ENCODE measurements around the gene SPTAN1. TPM values are rescaled to one million over a fixed set of nuclear protein-coding genes. Genes with fewer than 3 reads are reported as not detected.
"Not testable (repeated sequence)": the region's sequence is repeated elsewhere in the genome, so short reads cannot be mapped to it uniquely, and the experiment has no call there.

SPTAN1 gene
- polyA plus RNA-seq, 1 donor from 2014 or later = 287 TPM

DNA sequence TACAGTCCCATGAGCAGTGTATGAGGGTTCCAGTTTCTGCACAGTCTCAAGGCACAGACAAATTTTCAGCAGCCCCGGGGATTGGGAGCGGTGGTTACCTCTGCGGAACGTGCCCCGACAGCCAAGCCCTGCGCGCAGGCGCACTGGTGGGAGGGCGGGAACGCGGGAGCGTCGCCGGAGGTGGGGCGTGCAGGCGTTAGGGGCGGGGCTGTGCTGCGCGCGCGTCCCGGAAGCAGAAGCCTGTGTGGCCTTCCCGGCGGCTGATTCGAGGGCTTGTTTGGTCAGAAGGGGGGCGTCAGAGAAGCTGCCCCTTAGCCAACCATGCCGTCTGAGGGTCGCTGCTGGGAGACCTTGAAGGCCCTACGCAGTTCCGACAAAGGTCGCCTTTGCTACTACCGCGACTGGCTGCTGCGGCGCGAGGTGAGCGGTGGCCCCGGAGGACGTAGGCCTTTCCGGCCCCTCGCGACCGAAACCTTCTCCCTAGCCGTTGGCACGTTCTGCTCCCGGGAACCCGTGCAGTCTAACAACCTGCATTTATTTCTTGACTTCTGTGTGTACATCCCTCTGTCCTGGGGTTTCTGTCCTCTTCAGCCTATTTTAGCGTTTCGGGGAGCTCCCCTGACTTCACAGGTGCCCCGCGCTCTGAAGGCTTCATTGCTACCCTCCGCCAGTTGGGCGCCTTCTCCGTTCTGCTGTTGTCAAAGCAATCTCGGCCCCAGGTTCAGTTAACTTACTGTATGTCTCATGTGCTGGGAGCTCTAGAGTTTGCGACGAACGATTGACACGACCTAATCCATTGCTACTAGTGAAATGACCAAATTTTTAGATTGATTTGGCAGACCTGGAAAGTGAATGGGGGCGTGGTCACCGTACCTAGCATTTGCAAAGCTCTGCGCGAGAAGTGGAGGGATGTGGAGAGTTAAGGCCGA is 47.6 kb upstream of the SPTAN1 start, which contains the start of gene GLE1:
Gene GLE1 (plus strand): TSS at position 235 of the 929 bp plus-strand sequence. CDS start 87 bp downstream, at position 322.
- Histone ChIP-seq H3K36me3 (ENCODE audit: insufficient read depth, low read length) (no peaks in the 10 kb centered on the region), H3F3A (ENCODE audit: insufficient read depth, low read length, poor library complexity, severe bottlenecking) (no peaks in the 10 kb centered on the region), H3K27ac (ENCODE audit: low read length) (peak within 1 kb of the TSS; percentile 72), H3K27me3 (ENCODE audit: insufficient read depth, low read depth, low read length) (no peaks in the 10 kb centered on the region), H3K4me3 (ENCODE audit: low read length) (peak within 1 kb of the TSS; percentile 99), H3K79me2 (replicated peaks; ENCODE audit: insufficient read depth, low read length) (peaks cover 8% of the 10 kb centered on the region), H3K9ac (ENCODE audit: low read length) (peak within 1 kb of the TSS; percentile 83), H3K9me3 (ENCODE audit: low read length) (no peaks in the 10 kb centered on the region), H3K9me2 (ENCODE audit: insufficient read depth, low read length) (no peaks in the 10 kb centered on the region), H3K4me2 (ENCODE audit: low read length) (peak within 1 kb of the TSS; percentile 69), H4K20me1 (ENCODE audit: insufficient read depth) (no peaks in the 10 kb centered on the region), H2AFZ (ENCODE audit: low read depth, low read length) (peak within 1 kb of the TSS; percentile 81)
- TF ChIP-seq RAD21 (conservative IDR thresholded peaks at IDR 0.05) (no peak), MXI1 (conservative IDR thresholded peaks at IDR 0.05; ENCODE audit: poor library complexity, severe bottlenecking) (peak; percentile 95), POLR2AphosphoS5 (IDR thresholded peaks at IDR 0.05) (peak; percentile 85), CTCF (IDR thresholded peaks at IDR 0.05; ENCODE audit: poor library complexity, severe bottlenecking) (no peak), REST (IDR thresholded peaks at IDR 0.05; ENCODE audit: borderline replicate concordance) (peak; percentile 57), TAF1 (IDR thresholded peaks at IDR 0.05; ENCODE audit: low read depth) (no peak), SMC3 (conservative IDR thresholded peaks at IDR 0.05; ENCODE audit: poor library complexity) (peak; percentile 44)

GRCh38 chr9:128505414-128505765 is 47.0 kb upstream of the SPTAN1 start:
- Histone ChIP-seq H3K9me3 (ENCODE audit: low read length) (no peaks in the 10 kb centered on the region), H3K27ac (ENCODE audit: low read length) (peak overlapping the region; percentile 72)

DNA sequence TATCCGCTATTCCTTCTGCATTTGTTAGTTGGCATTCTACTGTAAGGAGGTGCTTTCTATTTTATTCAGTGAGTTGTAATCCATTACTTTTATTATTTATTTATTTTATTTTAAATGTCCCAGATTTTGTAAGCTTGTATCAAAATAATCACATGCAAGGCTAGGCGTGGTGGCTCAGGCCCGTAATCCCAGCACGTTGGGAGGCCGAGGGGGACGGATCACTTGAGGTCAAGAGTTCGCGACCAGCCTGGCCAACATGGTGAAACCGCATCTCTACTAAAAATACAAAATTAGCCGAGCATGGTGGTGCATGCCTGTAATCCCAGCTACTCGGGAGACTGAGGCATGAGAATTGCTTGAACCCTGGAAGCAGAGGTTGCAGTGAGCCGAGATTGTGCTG is 46.5 kb upstream of the SPTAN1 start:
- Histone ChIP-seq H3K4me3 (ENCODE audit: low read length) (peak overlapping the region; percentile 99), H3K9ac (ENCODE audit: low read length) (peak overlapping the region; percentile 83), H3K4me2 (ENCODE audit: low read length) (peak overlapping the region; percentile 45)
- not testable (repeated sequence) for H2AFZ ChIP-seq (ENCODE audit: low read depth, low read length); H3F3A ChIP-seq (ENCODE audit: insufficient read depth, low read length, poor library complexity, severe bottlenecking); H3K9me2 ChIP-seq (ENCODE audit: insufficient read depth, low read length); H3K27me3 ChIP-seq (ENCODE audit: insufficient read depth, low read depth, low read length); H3K27ac ChIP-seq (ENCODE audit: low read length); H3K36me3 ChIP-seq (ENCODE audit: insufficient read depth, low read length); H4K20me1 ChIP-seq (ENCODE audit: insufficient read depth); H3K9me3 ChIP-seq (ENCODE audit: low read length); H3K79me2 ChIP-seq (replicated peaks; ENCODE audit: insufficient read depth, low read length)

More at GRCh38 chr9:128505414-128505765, 47.0 kb upstream of the SPTAN1 start:
- peaks cover 8% of the 10 kb centered on the region for H3K79me2 ChIP-seq (replicated peaks; ENCODE audit: insufficient read depth, low read length)
- no peaks in the 10 kb centered on the region for H3K27me3 ChIP-seq (ENCODE audit: insufficient read depth, low read depth, low read length)
- peak overlapping the region; percentile 81 for H2AFZ ChIP-seq (ENCODE audit: low read depth, low read length)
- no peaks in the 10 kb centered on the region for H3K9me2 ChIP-seq (ENCODE audit: insufficient read depth, low read length)
- no peaks in the 10 kb centered on the region for H3F3A ChIP-seq (ENCODE audit: insufficient read depth, low read length, poor library complexity, severe bottlenecking)
- TF ChIP-seq MXI1 (conservative IDR thresholded peaks at IDR 0.05; ENCODE audit: poor library complexity, severe bottlenecking) = no peak
- TF ChIP-seq RAD21 (conservative IDR thresholded peaks at IDR 0.05) = no peak
- H3K4me2 ChIP-seq (ENCODE audit: low read length) = peak overlapping the region; percentile 45
- H3K9ac ChIP-seq (ENCODE audit: low read length) = peak overlapping the region; percentile 83
- H3K4me3 ChIP-seq (ENCODE audit: low read length) = peak overlapping the region; percentile 99
- no peaks in the 10 kb centered on the region for H3K36me3 ChIP-seq (ENCODE audit: insufficient read depth, low read length)
- H4K20me1 ChIP-seq (ENCODE audit: insufficient read depth) = no peaks in the 10 kb centered on the region
